Central memory CD8-positive, alpha-beta T cell (primary cell): Measurements from ENCODE around the gene OTOF.

Experiments
- ATAC-seq: fragments of 150-1000 bp; cut with Tn5 transposase; replicated peaks from 2 replicates; pipeline ENCODE4 v1.10.0; 2022; ENCODE audit warnings: mild to moderate bottlenecking, moderate FRiP score, moderate number of reproducible peaks; ENCODE audit not compliant: poor library complexity, severe bottlenecking; ENCODE audit errors: extremely low read depth
- DNase-seq, 2 donors: peaks; one replicate each; pipeline ENCODE4 v3.0.0; 2021; ENCODE audit warnings: low spot score in 2 of 2
- H3K27ac Mint-ChIP-seq: one replicate; pipeline ENCODE4 v1.8.0; 2022; ENCODE audit warnings: low read depth, mild to moderate bottlenecking, moderate library complexity, mixed read lengths
- H3K27me3 Mint-ChIP-seq: one replicate; pipeline ENCODE4 v1.8.0; 2022; ENCODE audit warnings: mixed read lengths
- H3K36me3 Mint-ChIP-seq: one replicate; pipeline ENCODE4 v1.8.0; 2022; ENCODE audit warnings: mild to moderate bottlenecking, moderate library complexity, mixed read lengths; ENCODE audit not compliant: insufficient read depth
- H3K4me1 Mint-ChIP-seq: one replicate; pipeline ENCODE4 v1.8.0; 2022; ENCODE audit warnings: mixed read lengths
- H3K4me3 Mint-ChIP-seq: one replicate; pipeline ENCODE4 v1.8.0; 2022; ENCODE audit warnings: mild to moderate bottlenecking, moderate library complexity, mixed read lengths
- H3K9me3 Mint-ChIP-seq: one replicate; pipeline ENCODE4 v1.8.0; 2022; ENCODE audit warnings: mixed read lengths

OTOF gene

DNA sequence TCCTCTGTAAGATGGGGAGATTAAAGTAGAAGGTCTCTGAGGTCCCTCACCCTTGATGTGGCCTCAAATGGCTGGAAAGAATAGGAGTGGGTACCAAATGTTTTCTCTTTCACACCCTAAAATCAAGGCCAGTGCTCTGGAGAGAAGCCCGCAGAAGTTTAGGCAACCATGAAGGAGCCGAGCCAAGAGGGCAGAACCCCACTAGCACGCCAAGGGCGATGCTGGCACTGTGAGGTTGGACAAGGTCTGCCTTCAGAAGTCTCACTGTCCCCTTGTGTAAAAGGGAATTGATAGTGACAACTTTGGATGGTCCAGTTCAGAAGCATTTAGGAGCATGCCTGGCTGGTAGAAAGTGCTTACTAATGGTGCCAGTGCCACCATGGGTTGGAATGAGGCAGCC, 16.3 kb upstream of the OTOF start:
- no peak for DNase-seq
- peaks cover 21% of the 10 kb centered on the region for H3K27me3 Mint-ChIP-seq
- no peak overlapping the region for H3K27ac Mint-ChIP-seq
- H3K9me3 Mint-ChIP-seq = no peaks in the 10 kb centered on the region
- ATAC-seq = no peak
- H3K36me3 Mint-ChIP-seq = no peaks in the 10 kb centered on the region
- H3K4me3 Mint-ChIP-seq = no peak overlapping the region
- no peaks in the 10 kb centered on the region for H3K4me1 Mint-ChIP-seq

DNA sequence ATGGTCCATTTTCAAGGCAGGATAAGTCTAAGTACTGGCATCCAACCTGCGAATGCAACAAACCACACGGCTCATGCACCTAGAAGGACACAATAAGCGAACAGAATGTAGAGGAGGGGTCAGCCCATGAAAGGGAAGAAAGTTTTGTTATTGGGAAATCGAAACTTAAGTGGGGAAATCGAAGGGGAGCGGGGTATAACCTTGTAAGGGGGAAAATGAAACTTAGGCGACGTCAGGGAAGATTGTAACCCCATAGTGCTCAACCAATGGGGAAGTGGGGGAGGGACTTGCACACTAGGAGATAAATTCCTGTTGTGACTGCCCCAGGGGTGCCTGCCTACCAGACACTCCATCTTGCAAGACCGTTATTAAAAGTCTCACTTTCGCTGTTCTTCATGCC, 15.6 kb upstream of the OTOF start:
- Mint-ChIP-seq H3K4me1 (no peaks in the 10 kb centered on the region), H3K27me3 (peaks cover 14% of the 10 kb centered on the region), H3K36me3 (no peaks in the 10 kb centered on the region), H3K9me3 (no peaks in the 10 kb centered on the region), H3K4me3 (no peak overlapping the region), H3K27ac (no peak overlapping the region)
- ATAC-seq (no peak), DNase-seq (no peak)

DNA sequence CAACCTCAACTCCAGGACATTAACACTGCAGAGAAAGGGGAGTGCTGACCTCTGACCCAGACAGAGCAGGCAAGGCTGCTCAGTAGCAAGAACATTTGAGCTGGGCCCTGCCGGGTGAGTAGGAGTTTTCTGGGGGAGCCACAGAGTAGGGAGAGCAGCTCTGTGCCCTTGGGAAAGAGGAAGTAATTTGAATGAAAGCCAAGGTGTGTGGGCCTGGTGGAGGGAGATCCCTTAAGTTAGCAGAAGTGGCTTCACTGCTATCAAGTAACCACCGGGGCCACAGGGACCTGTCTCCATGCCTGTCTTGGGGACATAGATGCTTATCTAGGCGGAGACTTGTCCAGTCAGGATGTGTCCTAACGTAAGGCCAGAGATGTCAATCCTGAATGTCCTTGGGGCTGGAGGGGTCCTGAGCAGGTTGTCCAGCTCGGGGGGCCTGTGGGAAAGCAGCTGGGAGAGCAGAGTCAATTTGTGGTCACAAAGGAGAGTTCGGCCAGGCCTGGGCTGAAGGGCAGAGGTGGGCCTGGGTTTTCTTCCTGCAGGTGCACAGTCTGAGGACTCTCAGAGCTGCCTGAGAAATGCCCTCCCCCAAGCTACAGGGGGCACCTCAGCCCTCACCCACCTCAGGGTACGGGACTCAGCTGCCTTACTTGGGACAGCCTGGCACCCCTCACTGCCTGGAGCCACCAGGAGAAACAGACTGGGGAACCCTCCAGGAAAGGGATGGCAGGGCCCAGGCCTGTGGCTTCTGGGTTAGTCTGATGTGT, 15.0 kb upstream of the OTOF start:
- no peaks in the 10 kb centered on the region for H3K9me3 Mint-ChIP-seq
- no peak overlapping the region for H3K27ac Mint-ChIP-seq
- ATAC-seq = no peak
- no peak overlapping the region for H3K4me3 Mint-ChIP-seq
- no peaks in the 10 kb centered on the region for H3K4me1 Mint-ChIP-seq
- H3K27me3 Mint-ChIP-seq = peaks cover 8% of the 10 kb centered on the region
- no peak for DNase-seq
- no peaks in the 10 kb centered on the region for H3K36me3 Mint-ChIP-seq

DNA sequence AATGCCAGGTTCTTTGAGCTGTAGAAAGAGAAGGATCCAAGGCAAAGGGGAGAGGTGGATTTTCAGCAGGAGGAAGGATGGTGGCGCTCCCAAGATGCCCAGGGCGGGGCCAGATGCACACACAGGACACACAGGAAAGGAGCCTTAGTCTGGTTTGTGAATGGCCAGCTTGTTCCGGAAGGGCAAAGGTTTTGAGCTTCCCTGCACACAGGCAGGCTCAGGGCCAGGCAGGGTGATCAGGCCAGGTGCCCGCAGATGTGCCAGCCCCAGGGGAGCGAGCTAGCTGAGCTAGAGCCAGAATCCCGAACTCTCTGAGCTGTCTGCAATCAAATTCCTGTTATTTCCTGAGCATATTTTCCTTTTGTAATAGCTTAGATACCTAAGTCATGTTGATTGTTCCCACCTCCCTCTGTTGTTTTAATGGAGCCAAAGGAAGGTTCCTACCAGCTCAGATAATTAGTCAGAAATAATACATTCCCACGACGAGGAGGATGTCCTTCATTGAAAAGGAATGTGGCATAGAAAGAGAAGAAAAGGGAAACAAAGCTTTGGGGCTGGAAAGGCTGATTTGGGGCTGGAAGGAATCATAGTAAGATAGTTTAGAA, 13.7 kb upstream of the OTOF start:
- H3K4me3 Mint-ChIP-seq = no peak overlapping the region
- no peak for ATAC-seq
- DNase-seq = no peak
- H3K27ac Mint-ChIP-seq = no peak overlapping the region
- H3K36me3 Mint-ChIP-seq = no peaks in the 10 kb centered on the region
- H3K4me1 Mint-ChIP-seq = no peaks in the 10 kb centered on the region
- H3K9me3 Mint-ChIP-seq = no peaks in the 10 kb centered on the region
- H3K27me3 Mint-ChIP-seq = no peaks in the 10 kb centered on the region

DNA sequence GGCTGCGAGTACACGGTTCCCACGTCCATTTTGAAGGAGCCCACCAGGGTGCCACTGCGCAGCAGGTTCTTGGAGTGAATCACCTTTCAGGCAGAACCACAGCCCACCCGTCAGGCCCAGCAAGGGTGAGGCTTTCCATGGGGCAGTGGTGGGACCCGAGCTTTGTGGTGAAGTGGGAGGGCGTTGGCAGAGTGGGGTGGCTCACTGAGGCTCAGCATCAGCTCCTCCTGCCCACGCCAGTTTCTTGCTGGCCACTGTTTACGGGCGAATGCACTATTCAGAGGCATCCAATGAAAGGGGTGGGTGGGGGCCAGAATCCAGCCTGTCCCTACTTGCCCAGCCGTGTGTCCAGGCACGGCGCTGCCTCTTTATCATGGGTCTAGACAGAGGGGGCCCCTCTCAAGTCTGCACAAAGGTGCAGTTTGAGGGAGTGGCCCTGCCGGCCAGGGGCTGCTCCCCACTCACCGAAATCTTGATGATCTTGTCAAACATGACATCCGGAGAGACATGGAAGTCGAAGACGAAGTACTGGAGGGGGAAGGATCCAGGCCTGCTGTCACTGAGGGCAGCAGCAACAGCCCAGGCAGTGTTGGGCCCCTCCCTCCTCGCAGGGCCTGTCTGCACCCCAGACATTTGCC, 11.4 kb upstream of the OTOF start:
- H3K4me3 Mint-ChIP-seq = no peak overlapping the region
- no peak for ATAC-seq

DNA sequence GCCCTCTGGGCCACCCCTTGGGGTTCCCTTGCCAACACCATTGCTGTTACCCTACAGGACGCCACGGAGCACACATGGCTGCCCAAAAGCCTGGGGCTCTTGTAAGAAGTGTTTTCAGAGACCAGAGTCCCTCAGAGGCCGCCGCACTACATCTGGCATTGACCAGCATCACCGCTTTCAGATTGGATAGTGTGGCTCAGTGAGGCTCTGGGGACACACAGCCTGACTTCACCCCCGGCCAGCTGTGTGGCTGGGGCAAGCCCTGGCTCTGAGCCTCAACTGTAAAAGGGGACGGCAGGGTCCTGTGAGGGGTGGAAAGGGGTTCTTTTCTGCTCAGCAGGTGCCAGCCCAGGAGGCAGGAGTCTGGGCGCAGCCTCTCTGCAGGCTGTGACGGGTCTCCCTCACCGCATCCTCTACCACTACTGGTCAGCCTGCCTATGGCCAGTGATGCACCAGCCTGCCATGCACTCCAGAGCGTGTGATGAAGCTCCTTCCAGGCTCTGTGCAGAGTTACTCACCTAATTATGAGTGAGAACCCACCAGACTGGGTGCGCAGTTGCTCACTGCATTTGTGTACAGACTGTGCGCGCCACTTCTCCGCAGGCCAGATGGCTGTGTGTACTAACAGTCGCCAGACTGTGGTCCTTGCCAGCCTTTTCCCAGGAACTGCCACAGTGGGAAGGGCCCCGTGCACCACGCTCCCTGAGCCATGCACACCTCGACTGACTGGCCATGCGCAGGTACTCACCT, 10.7 kb upstream of the OTOF start:
- no peaks in the 10 kb centered on the region for H3K4me1 Mint-ChIP-seq
- H3K4me3 Mint-ChIP-seq = no peak overlapping the region
- no peaks in the 10 kb centered on the region for H3K36me3 Mint-ChIP-seq
- no peaks in the 10 kb centered on the region for H3K9me3 Mint-ChIP-seq
- ATAC-seq = no peak
- H3K27ac Mint-ChIP-seq = no peak overlapping the region
- no peak for DNase-seq
- H3K27me3 Mint-ChIP-seq = peaks cover 19% of the 10 kb centered on the region

More for the DNA sequence above, 11.4 kb upstream of the OTOF start:
- no peak overlapping the region for H3K27ac Mint-ChIP-seq
- peaks cover 12% of the 10 kb centered on the region for H3K27me3 Mint-ChIP-seq
- no peaks in the 10 kb centered on the region for H3K9me3 Mint-ChIP-seq
- no peak for DNase-seq
- H3K36me3 Mint-ChIP-seq = no peaks in the 10 kb centered on the region
- no peaks in the 10 kb centered on the region for H3K4me1 Mint-ChIP-seq

DNA sequence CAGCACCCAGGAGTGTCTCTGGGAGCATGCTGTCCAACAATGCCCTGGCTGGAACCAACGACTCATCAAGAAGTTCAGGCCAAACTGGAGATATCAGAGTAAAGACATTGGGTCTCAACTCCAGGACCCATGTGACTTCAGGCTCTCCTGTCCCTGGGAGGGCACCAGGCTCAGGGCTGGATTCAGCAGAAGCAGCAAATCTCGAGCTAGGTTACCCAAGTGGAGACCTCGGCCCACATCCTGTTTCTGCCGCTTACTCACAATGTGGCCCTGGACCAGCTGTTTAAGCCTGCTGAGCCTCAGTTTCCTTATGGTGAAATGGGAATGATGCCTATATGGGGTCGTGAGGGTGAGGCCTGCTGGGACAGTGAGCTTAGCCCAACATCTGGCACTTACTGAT, 9.3 kb upstream of the OTOF start:
- Mint-ChIP-seq H3K36me3 (no peaks in the 10 kb centered on the region), H3K27me3 (peaks cover 20% of the 10 kb centered on the region), H3K4me3 (no peak overlapping the region), H3K9me3 (no peaks in the 10 kb centered on the region), H3K4me1 (no peaks in the 10 kb centered on the region), H3K27ac (no peak overlapping the region)
- no peak for ATAC-seq
- DNase-seq = no peak

DNA sequence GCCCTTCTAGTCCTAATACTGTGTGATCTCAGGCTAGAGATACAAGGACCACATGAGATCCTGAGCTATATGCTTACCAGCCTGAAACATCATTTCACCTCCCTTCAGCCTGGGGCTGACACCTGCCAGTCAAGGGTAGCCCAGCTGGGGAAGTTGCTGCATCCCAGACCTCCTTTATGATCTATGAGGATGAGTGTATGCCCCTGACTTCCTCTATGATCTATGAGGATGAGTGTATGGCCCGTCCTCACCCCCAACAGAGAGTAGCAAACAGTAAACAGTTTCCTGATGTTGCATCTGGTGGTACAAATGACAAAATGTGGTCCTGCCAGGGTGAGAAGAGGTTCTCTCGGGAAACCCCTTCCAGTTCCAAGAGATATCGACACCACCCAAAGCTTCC, 8.9 kb upstream of the OTOF start:
- ATAC-seq (no peak), DNase-seq (no peak)
- Mint-ChIP-seq H3K36me3 (no peaks in the 10 kb centered on the region), H3K9me3 (no peaks in the 10 kb centered on the region), H3K4me3 (no peak overlapping the region), H3K4me1 (no peaks in the 10 kb centered on the region), H3K27me3 (peaks cover 20% of the 10 kb centered on the region), H3K27ac (no peak overlapping the region)

DNA sequence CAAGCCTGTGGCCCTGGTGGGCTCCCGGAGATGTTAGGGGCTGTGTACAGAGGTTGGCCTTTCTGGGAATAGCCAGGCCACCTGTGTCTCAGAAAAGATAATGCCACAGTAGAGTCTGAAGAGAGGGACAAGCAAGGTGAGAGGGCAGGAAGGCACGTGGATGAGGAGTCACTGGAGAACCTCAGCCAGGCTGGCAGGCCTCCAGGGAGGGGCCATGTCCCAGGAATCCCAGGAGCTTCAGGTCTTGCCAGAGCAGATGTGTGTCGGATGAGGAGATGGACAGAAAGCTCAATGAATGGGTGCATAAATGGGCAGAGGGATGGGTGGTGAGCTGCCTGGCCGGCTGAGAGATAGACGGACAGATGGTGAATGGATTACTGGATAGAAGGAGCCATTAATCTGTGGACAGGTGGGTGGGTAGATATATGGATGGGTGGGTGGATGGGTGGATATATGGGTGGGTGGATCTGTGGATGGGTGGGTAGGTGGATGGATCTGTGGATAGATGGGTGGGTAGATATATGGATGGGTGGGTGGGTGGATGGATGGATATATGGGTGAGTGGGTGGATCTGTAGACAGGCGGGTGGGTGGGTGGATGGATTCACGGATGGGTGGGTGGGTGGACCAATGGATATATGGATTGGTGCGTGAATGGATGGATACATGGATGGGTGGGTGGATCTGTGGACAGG, 7.9 kb upstream of the OTOF start:
- DNase-seq = no peak
- Mint-ChIP-seq H3K27me3 (peaks cover 20% of the 10 kb centered on the region), H3K9me3 (no peaks in the 10 kb centered on the region), H3K27ac (no peak overlapping the region), H3K36me3 (no peaks in the 10 kb centered on the region), H3K4me1 (no peaks in the 10 kb centered on the region), H3K4me3 (no peak overlapping the region)
- ATAC-seq = no peak

DNA sequence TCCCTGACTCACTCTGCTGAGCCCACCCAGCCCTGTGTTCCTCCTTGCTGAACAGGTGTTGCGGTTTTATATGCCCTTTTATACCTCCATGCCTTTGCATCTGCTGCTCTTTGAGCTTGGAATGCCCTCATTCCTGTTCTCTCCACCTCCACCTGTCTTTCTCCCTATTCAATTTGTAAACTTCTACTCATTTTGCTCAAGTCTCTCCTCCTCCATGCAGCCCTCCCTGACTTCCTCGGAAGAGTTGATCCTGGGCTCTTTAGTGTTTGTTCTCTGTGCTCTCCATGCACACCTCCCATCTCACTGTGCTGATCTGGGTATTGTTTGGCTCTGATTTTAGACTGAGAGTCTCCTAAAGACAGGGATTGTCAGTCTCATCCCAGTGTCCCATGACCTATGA, 7.2 kb upstream of the OTOF start:
- Mint-ChIP-seq H3K27me3 (peaks cover 20% of the 10 kb centered on the region), H3K4me1 (no peaks in the 10 kb centered on the region), H3K36me3 (no peaks in the 10 kb centered on the region), H3K9me3 (no peaks in the 10 kb centered on the region), H3K4me3 (no peak overlapping the region), H3K27ac (no peak overlapping the region)
- ATAC-seq (no peak), DNase-seq (no peak)

DNA sequence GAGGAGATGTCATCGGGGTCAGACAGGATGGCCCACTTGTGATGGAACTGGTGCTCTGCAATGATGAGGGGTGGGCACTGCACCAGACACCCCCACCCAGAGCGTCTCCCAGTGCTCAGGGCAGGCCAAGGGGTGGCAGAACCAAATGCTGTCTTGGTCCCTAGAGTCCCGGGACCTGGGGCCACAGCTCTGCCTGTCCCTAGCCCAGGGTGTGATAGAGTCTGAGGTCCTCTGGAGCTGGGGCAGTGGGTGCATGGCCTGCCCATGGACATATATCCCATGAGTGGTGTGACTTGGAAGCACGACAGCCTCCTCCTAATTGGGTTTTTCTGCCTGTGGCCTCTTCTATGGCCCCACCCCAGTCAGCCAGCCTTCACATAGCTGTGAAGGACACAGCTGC, 6.7 kb upstream of the OTOF start:
- peaks cover 20% of the 10 kb centered on the region for H3K27me3 Mint-ChIP-seq
- no peak overlapping the region for H3K4me3 Mint-ChIP-seq
- H3K9me3 Mint-ChIP-seq = no peaks in the 10 kb centered on the region
- ATAC-seq (no peak), DNase-seq (no peak)
- H3K4me1 Mint-ChIP-seq = no peaks in the 10 kb centered on the region
- H3K36me3 Mint-ChIP-seq = no peaks in the 10 kb centered on the region
- H3K27ac Mint-ChIP-seq = no peak overlapping the region

DNA sequence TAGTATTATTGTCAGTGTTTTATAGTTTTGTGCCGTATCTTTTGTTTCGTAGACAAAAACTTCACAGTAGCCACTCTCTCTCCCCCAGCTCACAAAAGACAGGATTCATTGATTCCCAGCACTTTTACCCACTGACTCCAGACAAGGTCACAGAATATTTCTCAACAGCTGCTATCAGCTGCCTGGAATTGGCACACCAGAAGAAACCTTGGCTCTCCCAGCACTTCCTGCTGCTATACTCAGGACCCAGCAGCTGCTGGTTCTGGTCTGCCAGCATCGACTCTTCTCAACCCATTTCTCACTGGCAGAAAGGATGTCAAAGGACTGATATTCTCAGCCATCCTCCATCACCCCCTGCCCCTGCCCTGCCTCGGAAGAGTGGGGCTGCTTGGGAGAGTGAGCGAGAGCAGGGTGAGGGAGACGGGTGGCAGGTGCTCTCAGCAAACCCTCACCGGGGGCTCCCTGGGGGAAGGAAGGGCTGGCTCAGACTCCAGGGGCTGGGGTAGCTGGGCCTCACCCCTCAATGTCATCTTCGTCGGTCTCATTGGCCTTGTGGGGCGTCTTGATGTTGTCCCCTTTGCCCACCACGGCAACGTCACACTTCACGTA, 6.1 kb upstream of the OTOF start:
- Mint-ChIP-seq H3K36me3 (no peaks in the 10 kb centered on the region), H3K27ac (no peak overlapping the region), H3K9me3 (no peaks in the 10 kb centered on the region), H3K4me3 (no peak overlapping the region), H3K27me3 (peaks cover 20% of the 10 kb centered on the region), H3K4me1 (no peaks in the 10 kb centered on the region)
- no peak for ATAC-seq
- no peak for DNase-seq
